Ectodermal cell (in vitro differentiated cells): ENCODE results near the gene C4A.
"Not testable (repeated sequence)": the region's sequence is repeated elsewhere in the genome, so short reads cannot be mapped to it uniquely, and the experiment has no call there.

Experiments used
- H3K27ac ChIP-seq: 2 replicates; pipeline ENCODE4 v1.7.0; 2013; ENCODE audit warnings: mild to moderate bottlenecking, low read depth, low read length; ENCODE audit not compliant: insufficient read depth, poor library complexity, severe bottlenecking
- H3K27me3 ChIP-seq: 2 replicates; pipeline ENCODE4 v1.7.0; 2013; ENCODE audit warnings: mild to moderate bottlenecking, low read length; ENCODE audit not compliant: insufficient read depth, control insufficient read depth, poor library complexity, severe bottlenecking
- H3K36me3 ChIP-seq: one replicate; pipeline ENCODE4 v1.7.0; 2013; ENCODE audit warnings: low read length; ENCODE audit not compliant: control insufficient read depth, insufficient read depth
- H3K4me1 ChIP-seq: one replicate; pipeline ENCODE4 v1.7.0; 2013; ENCODE audit warnings: low read length; ENCODE audit not compliant: control insufficient read depth, insufficient read depth
- H3K4me3 ChIP-seq: 2 replicates; pipeline ENCODE4 v1.7.0; 2013; ENCODE audit warnings: low read depth, low read length, control low read depth; ENCODE audit not compliant: insufficient read depth
- H3K9me3 ChIP-seq: 2 replicates; pipeline ENCODE4 v1.7.0; 2013; ENCODE audit warnings: mild to moderate bottlenecking, low read length, moderate library complexity; ENCODE audit not compliant: control insufficient read depth
- WGBS, 2 experiments: methylation state at CpG; one replicate each; pipeline ENCODE4 v1.1.7; 2013; ENCODE audit warnings: missing lambda C conversion rate in 2 of 2; 5-methylcytosine and 5-hydroxymethylcytosine counted together

C4A gene

GRCh38 chr6:32028631-32029030 lies 46.8 kb downstream of the C4A start:
- H3K9me3 ChIP-seq, H3K27me3 ChIP-seq, H3K4me1 ChIP-seq, H3K36me3 ChIP-seq, H3K4me3 ChIP-seq, H3K27ac ChIP-seq: not testable (repeated sequence)
- WGBS, 2 experiments = 92 to 95% methylated on average over 4 of the region's 10 CpGs

- H3K9me3 ChIP-seq, H3K27me3 ChIP-seq, H3K4me3 ChIP-seq, H3K4me1 ChIP-seq, H3K36me3 ChIP-seq, H3K27ac ChIP-seq: not testable (repeated sequence)
- 88 to 100% methylated on average over 3 to 5 of the region's 14 CpGs for whole genome bisulfite sequencing, 2 experiments
These were observed 47.7 kb downstream of the C4A start for GRCh38 chr6:32029553-32029952.

- H3K4me1 ChIP-seq, H3K27ac ChIP-seq, H3K9me3 ChIP-seq, H3K27me3 ChIP-seq, H3K36me3 ChIP-seq, H3K4me3 ChIP-seq: not testable (repeated sequence)
- WGBS, 2 experiments = no CpG with 5 or more reads among the region's 16 CpGs
These were observed 53.6 kb downstream of the C4A start for GRCh38 chr6:32035283-32036013.

- H3K27me3 ChIP-seq, H3K4me3 ChIP-seq, H3K9me3 ChIP-seq, H3K36me3 ChIP-seq, H3K4me1 ChIP-seq, H3K27ac ChIP-seq: not testable (repeated sequence)
- 85 to 96% methylated on average over 4 to 5 of the region's 5 CpGs for WGBS, 2 experiments
These were observed 55.3 kb downstream of the C4A start for GRCh38 chr6:32037136-32037535.

GRCh38 chr6:32037598-32038524 lies 56.0 kb downstream of the C4A start, which contains the start of gene CYP21A2:
Gene CYP21A2, plus strand, starts transcription at chr6:32038415. Its CDS starts 8 bp downstream, at chr6:32038423.
- H3K9me3 ChIP-seq, H3K27ac ChIP-seq, H3K27me3 ChIP-seq, H3K4me1 ChIP-seq, H3K4me3 ChIP-seq, H3K36me3 ChIP-seq: not testable (repeated sequence)
- WGBS, 2 experiments = 94 to 95% methylated on average over 13 to 14 of the region's 19 CpGs

- H3K4me3 ChIP-seq, H3K27ac ChIP-seq, H3K27me3 ChIP-seq, H3K4me1 ChIP-seq, H3K9me3 ChIP-seq, H3K36me3 ChIP-seq: not testable (repeated sequence)
- 72 to 79% methylated on average over 2 of the region's 5 CpGs for WGBS, 2 experiments
These were observed 57.0 kb downstream of the C4A start for GRCh38 chr6:32038878-32039277.

- H3K27ac ChIP-seq, H3K4me1 ChIP-seq, H3K9me3 ChIP-seq, H3K36me3 ChIP-seq, H3K27me3 ChIP-seq, H3K4me3 ChIP-seq: not testable (repeated sequence)
- 92 to 93% methylated on average over 20 to 22 of the region's 24 CpGs for WGBS, 2 experiments
These were observed 57.7 kb downstream of the C4A start for GRCh38 chr6:32039321-32040274.

- 92 to 96% methylated on average over 15 to 16 of the region's 43 CpGs for WGBS, 2 experiments
These were observed 58.6 kb downstream of the C4A start for GRCh38 chr6:32040299-32041049.

GRCh38 chr6:32041050-32041321 lies 59.1 kb downstream of the C4A start:
- not testable (repeated sequence) for H3K27ac ChIP-seq, H3K9me3 ChIP-seq, H3K4me3 ChIP-seq, H3K36me3 ChIP-seq, H3K27me3 ChIP-seq, H3K4me1 ChIP-seq
- WGBS, 2 experiments = 90% methylated on average over 3 of the region's 13 CpGs; no CpG with 5 or more reads in 1 of the 2 experiments

More at GRCh38 chr6:32040299-32041049, 58.6 kb downstream of the C4A start:
- not testable (repeated sequence) for H3K27ac ChIP-seq, H3K4me3 ChIP-seq, H3K27me3 ChIP-seq, H3K36me3 ChIP-seq, H3K9me3 ChIP-seq, H3K4me1 ChIP-seq
